Thyroid gland (tissue), 4 donors: ENCODE measurements around the gene SLC8A3.

Experiments used
- CTCF ChIP-seq, 6 experiments: fragments of 200-600 bp in 3 of 6; fragments of 450-650 bp in 3 of 6; sonication (generic) in 3 of 6; IDR thresholded peaks; one replicate each; pipeline ENCODE4 v1.5.1; 2016 to 2019; ENCODE audit warnings: antibody characterized with exemption in 6 of 6, mild to moderate bottlenecking in 2 of 6, inconsistent platforms in 1 of 6, moderate library complexity in 1 of 6
- POLR2A ChIP-seq, 2 donors: fragments of 450-650 bp; IDR thresholded peaks; one replicate each; pipeline ENCODE4 v1.6.1; 2017; ENCODE audit warnings: antibody characterized with exemption in 2 of 2, mild to moderate bottlenecking in 2 of 2, moderate library complexity in 1 of 2

DNA sequence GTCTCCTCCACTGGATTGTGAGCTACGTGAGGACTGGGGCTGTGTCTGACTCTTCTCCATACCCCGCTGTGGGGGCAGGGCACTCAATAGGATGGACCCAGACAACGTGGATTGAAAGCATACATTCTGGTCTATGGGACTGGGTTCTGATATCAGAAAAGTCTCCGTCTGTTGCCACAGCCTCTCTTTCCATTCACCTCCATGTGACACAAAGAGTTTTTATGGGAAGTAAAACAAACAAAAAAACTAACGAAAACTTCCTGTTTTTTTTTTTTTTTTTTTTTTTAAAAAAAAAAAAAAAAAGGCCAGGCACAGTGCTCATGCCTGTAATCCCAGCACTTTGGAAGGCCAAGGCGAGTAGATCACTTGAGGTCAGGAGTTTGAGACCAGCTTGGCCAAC lies 44.7 kb downstream of the SLC8A3 start:
- TF ChIP-seq CTCF (IDR thresholded peaks at IDR 0.05) (no peak), POLR2A (IDR thresholded peaks at IDR 0.05) (no peak)
